ENCODE measurements around the gene ECE1.

GRCh38 chr1:21317690-21318043 is 27.4 kb upstream of the ECE1 start:
- no peak for TF ChIP-seq CTCF (conservative IDR thresholded peaks at IDR 0.05; ENCODE audit: low read depth, low read length)
- no peak for TF ChIP-seq RAD21 (IDR thresholded peaks at IDR 0.05; ENCODE audit: low read length)
- no peak for TF ChIP-seq MAFK (IDR thresholded peaks at IDR 0.05; ENCODE audit: low read depth, low read length)
- TF ChIP-seq POLR2A (IDR thresholded peaks at IDR 0.05; ENCODE audit: low read depth, low read length): no peak; the same call in 1 of the 2 replicates
- TF ChIP-seq MAZ (IDR thresholded peaks at IDR 0.05; ENCODE audit: borderline replicate concordance, low read depth, low read length): no peak
- TF ChIP-seq CEBPB (IDR thresholded peaks at IDR 0.05; ENCODE audit: low read depth, low read length): no peak

Measured in IMR-90 (cell line).